WTC11 (cell line): ENCODE measurements around the gene SLC25A21.

Source experiments
- CTCF ChIP-seq: fragments of 200-600 bp; IDR thresholded peaks from 2 replicates; pipeline ENCODE4 v1.8.0; 2022; ENCODE audit warnings: antibody characterized with exemption
- HMGXB4 ChIP-seq: sonication (generic); formaldehyde crosslinking; IDR thresholded peaks from 2 replicates; pipeline ENCODE4 v1.8.1; 2023; ENCODE audit warnings: mild to moderate bottlenecking, moderate library complexity, missing genetic modification reagents

GRCh38 chr14:36658123-36659009, 514.0 kb downstream of the SLC25A21 start:
- no peak for TF ChIP-seq CTCF
- TF ChIP-seq HMGXB4 (CRISPR knock-in tag), result no peak
